ENCODE results near the gene LGALS14.
"Not testable (repeated sequence)": the region's sequence is repeated elsewhere in the genome, so short reads cannot be mapped to it uniquely, and the experiment has no call there.

The LGALS14 gene, protein sequence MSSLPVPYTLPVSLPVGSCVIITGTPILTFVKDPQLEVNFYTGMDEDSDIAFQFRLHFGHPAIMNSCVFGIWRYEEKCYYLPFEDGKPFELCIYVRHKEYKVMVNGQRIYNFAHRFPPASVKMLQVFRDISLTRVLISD

DNA sequence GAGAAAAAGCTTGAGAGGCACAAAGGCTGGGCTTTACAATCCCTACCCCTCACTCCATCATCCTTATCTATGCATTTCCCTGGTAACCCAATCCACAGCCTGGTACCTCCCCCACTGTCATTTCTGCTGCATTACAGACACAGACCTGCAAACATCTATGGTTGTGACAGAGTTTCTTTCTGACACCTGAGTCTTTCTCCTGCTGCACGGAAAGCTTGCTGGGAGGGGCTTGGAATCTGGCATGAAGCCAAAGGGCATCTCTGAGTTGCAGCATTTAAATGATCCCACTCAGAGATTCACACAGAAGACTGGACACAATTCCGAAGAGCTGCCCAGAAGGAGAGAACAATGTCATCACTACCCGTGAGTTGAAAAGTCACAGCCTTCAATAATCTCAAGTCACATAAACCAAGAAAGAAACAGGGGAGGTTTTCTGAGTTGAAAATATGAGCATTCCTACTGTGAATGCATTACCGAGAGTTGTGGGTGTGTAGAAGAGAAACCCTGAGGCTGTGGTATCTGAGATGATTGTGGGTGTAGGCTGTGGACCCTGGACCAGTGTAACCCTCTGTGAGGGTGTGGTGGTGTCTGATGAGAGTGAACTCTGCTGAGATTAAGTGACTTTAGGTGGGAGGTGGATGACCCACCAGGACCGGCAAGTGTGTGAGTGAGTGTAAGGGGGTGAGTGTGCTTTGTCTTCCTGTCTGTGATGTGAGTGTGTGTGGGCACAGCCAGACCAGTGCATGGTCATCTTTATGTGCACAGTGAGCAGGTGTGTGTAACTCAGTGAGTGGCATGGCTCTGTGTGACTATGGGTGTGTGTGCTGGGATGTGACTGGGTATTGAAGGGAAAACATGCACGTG is at the start of gene LGALS14:
TSS of gene LGALS14 (plus strand) at position 301 of the 864 bp plus-strand sequence. CDS start at position 349, 48 bp downstream.
- no peak for DNase-seq

DNA sequence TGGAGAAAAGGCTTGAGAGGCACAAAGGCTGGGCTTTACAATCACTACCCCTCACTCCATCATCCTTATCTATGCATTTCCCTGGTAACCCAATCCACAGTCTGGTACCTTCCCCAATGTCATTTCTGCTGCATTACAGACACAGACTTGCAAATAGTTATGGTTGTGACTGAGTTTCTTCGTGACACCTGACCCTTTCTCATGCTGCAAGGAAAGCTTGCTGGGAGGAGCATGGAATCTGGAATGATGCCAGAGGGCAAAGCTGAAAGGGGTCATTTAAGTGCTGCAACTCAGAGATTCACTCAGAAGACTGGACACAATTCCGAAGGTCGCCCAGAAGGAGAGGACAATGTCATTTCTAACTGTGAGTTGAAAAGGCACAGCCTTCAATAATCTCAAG is 48.7 kb upstream of the LGALS14 start, which contains the start of gene LGALS16:
TSS of gene LGALS16 (plus strand) at position 301 of the 400 bp plus-strand sequence. CDS start at position 350, 49 bp downstream.
- DNase-seq, result no peak

DNA sequence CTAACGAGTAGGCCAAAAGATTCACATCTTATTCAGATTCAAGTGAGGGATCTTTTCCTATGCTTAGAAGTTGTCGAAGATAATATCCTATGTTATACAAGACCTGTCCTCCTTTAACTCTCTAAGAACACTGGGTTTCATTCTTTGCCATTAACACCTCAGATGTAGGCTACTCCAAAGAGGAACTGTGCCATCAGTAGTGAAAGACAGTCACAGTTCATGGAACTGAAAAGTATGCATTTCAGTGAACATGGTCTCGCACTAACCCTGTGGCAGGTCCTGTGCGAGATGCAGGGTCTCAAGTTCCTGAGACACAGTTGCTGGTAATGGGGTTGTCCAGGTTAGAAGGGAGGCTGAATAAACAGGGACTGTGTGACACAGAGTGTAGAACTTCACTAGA is 44.5 kb upstream of the LGALS14 start:
- no peak for DNase-seq

DNA sequence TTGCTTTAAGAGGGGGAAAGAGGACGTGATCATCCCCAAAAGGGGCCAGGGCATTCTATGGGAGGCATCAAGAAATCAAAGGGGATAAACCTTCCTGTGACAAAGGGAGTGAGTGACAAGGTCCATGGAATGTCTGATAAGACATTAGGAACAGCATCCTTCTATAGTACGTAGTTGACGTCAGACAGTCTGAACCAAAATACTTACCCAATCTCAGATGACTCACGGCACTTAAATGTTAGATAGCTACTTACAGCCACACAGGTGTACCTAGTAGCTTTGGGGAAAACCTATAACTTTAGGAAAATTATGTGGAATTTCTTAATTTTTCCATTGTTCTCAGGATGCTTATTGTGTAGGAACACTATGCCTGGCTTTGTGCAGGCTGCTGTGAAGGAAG is 43.6 kb upstream of the LGALS14 start:
- DNase-seq, result no peak

DNA sequence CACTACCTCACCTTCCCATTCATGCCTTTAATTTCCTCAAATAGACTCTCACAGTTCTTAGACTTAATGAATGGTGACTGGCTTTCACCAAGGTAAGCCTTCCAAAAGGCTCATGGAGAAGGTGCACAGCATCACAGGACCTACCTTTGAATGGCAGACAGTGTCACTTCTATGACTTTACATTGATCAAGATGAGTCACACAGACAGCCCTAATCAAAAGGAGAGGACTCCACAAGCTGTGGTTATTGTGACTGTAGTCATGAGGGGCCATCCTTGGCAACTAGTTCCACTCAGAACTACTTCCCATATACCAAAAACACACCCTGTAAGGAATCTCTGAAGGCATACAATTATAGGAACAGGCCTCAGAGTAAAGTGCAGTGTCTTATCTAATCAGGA is 42.7 kb upstream of the LGALS14 start:
- no peak for DNase-seq

DNA sequence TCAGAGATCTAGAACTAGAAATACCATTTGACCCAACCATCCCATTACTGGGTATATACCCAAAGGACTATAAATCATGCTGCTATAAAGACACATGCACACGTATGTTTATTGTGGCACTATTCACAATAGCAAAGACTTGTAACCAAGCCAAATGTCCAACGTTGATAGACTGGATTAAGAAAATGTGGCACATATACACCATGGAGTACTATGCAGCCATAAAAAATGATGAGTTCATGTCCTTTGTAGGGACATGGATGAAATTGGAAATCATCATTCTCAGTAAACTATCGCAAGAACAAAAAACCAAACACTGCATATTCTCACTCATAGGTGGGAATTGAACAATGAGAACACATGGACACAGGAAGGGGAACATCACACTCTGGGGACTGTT is 34.4 kb upstream of the LGALS14 start:
- DNase-seq, result not testable (repeated sequence)

DNA sequence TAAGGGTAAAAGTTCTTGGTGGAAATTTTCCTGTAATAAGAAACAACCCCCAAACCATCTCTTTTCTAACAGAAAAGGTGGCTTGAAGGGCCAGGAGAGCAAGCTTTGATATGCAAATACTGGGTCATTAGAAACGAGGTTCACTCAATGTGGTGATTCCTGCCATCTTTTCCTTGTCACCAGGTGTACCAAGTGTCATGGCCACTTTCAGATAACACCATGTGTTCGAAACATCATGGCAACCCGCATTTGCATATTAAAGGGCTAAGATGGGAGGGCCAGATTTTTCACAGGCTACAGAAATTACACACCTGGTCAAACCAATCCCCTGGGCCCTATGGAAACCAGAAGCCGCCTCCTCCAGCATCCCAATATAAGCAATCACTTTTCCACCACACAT is 33.3 kb upstream of the LGALS14 start:
- no peak for DNase-seq

DNA sequence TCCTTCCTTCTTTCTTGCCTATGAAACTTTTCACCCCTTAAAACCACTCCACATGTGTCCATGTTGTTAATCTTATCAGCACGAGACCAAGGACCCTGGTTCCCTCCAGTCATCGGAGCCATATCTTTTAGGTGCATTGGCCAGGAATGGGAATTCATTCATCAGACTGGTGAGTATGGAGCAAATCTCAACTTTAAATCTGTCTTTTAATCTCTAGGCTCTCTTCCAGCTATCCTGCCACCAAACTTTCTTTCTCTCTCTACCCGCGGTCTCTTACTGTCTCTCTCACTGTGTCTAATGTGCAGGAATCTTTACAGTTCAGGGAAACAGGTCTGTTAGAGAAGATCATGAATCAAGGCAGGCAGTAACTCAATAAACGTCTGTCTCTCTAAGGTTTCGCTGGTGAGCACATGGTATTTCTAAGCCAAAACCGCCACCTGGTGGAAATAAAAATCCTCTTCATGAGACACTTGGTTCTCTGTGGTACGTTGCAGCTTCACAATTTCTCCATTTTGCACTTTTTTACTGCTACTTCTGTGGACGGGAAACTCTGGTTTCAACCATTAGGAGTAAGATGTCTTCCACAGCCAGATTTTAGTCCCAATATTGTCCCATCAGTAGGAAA is 32.4 kb upstream of the LGALS14 start:
- DNase-seq, result no peak

DNA sequence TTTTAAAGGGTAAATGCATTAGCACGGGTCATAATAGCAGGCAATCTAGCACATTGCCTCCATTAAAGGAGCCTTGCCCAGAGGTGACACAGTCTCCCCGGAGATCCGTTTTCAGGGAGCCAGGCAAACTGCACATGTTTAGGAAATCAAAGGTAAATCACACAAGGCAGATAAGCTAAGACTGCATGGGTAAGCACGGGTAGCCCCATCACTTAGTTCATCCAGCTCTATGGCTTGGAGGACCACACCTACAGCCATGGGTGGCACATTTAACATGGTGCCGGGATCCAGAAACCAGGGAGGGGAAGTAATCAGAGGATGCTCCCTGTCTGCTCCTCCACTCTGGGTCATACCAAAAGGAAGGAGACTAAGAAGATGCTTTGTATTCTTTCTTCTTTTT is 31.8 kb upstream of the LGALS14 start:
- DNase-seq, result no peak

DNA sequence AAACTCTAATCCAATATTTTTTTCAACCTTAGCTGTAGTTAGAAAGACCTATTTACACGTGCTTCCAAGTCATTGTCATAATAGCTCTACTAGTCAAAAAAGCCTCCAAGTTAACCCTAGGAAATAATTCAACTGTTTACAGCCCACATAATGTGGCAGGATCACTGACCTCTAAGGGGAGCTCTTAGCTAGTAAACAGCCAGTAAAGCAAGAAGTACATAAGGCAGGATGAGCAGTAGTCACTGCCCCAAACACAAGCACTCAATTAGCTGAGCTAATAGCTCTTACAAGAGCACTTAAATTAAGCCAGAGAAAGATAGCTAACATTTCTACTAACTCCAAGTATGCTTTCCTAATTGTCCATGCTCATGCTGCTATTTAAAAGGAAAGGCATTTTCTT is 30.4 kb upstream of the LGALS14 start:
- not testable (repeated sequence) for DNase-seq

DNA sequence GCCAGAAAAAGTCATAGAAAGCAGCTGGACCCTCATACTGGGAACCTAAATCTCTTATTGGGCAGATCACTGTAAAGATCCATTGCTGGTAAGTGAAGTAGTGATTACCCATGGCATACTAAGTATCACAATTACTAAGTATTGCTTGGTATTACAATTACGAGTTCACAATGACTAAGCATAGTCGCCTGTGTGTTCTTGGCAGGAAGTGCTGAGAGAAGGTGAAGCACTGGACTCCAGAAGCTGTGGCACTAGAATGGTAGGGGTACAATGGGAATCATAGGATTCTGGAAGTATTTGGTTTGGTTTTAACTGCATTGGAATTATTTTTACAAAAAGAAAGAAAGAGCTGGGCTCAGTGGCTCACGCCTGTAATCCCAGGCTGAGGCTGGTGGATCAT is 28.3 kb upstream of the LGALS14 start:
- no peak for DNase-seq

DNA sequence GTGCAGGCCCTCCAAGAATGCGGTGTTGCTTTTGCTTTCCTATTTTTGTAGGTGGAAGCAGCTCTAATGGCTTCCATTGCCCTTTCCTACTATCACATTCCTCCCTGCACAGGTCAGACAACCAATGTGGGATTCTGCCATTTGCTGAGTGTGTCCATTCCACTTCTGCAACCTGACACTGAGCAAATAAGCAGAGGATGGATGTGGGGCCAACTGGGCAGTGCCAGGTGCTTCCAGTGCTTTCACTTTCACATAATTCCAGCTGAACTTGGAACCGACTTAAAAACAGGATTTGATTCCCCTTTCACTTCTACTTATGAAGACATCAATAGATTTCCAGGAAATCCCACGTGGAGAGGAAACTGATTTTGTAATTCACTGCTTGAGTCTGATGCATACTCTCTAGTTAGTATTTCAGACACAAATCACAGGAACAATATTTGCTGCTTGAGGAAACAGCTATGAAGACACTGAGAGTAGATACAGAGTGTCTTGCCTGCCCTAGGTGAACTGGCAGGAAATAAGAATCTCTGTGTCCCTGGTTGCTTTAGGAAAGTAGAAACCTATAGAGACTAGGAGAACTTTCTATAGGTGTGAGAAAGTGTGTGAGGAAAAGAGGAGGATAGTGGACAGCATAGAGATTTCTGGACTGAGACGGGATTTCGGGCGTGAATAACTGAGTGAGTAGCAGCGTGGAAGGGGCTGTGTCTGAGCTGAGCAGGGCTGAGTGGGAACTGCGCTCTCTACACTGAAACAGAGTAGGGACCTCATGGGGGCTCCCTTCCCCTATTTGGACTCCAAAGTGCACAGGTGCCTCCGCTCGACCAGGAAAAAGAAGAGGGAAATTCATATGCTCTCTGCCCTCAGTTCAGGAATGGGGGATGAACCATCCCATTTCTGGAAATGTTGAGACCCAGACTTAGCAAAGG is 26.1 kb upstream of the LGALS14 start:
- peak; percentile 18 for DNase-seq

DNA sequence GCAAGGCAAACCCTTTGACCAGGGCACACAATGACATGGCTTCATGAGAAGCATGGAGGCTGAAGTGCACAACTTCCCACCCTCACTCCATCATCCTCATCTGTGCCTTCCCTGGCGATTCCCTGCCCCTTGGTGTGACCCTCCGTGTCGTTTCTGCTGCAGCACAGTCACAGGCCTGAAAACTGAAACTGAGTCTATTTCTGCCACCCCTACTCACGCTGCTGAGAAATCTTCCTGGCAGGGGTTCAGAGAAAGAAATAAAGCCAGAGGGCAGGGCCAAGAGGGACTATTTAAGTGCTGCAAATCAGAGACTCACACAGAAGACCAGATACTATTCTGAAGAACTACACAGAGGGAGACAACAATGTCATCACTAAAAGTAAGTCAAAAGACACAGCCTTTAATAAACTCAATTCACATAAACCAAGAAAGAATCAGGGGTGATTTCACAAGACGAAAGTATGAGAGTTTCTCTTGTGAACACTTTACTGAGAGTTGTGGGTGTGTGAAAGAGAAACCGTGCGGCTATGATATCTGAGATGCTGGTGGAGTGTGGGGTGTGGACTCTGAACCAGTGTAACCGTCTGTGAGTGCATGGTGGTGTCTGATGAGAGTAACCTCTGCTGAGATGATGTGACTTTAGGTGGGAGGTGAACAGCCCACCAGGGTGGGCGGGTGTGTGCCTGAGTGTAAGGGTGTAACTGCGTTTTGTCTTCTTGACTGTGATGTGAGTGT is 25.1 kb upstream of the LGALS14 start:
- DNase-seq, result no peak

DNA sequence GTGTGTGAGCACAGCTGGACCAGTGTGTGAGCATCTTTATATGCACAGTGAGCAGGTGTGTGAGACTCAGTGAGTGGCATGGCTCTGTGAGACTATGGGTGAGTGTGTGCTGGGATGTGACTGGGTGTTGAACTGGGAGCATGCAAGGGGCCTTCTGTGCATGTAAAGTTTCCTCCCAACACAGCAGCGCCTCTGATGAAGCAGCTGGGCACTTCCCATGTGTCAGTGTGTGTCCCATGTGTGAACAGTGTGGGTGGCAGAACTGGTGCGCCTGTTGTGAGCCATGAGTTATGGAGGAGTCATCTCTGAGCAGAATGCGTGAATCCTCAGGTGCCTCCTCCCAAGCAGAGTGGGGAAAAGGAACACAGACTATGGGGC is 24.5 kb upstream of the LGALS14 start:
- no peak for DNase-seq

DNA sequence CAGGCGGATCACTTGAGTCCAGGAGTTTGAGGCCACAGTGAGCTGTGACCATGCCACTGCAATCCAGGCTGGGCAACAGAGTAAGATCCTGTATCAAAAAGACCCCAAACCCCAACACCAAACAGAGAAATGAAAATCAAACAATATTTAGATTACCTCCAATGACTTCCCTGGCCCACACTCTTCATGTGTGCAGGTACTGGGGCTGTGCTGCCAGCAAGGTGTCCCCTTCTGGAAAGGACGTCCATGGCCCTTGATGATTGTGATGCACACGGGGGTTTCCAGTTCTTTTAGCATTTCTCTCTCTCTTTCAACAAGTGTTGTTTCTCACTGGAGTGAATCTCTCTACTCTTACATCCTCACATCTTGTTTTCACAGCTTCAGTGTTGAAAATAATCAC is 23.7 kb upstream of the LGALS14 start:
- DNase-seq, result no peak

DNA sequence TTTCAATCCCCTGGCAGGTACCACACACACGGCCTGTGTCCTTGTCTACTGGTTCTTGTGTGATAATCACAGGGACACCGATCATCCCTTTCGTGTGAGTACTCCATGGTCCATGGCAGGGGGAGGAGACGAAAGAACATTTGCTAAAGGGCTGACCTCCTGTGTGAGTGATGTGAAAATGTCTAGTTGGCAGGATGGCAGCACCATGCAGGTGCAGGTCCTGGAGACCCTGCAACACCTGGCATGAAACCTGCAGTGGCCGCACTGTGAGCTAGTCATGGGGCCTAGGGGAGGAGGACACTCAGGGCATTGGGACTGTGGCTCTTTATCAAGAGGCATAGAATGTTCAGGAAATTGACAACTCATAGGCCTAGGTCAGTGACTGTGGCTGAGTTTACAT is 22.9 kb upstream of the LGALS14 start:
- DNase-seq, result no peak

DNA sequence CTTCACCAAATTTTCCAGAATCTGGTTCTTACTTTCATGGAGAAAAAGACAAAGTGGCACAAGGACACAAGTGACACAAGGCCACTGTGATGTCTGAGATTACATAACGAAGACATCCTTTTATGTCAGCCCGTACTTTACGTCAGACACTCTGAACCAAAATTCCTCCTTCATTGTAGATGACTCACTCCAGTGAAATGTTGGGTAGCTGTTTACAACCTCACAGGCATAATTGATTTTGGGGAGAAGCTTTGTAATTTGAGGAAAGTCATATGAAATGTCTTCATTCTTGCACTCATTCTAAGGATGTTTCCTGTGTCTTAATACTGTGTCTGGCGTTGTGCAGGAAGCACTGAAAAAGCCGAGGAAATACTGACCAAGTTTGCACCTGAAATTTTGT is 20.0 kb upstream of the LGALS14 start:
- DNase-seq, result no peak

DNA sequence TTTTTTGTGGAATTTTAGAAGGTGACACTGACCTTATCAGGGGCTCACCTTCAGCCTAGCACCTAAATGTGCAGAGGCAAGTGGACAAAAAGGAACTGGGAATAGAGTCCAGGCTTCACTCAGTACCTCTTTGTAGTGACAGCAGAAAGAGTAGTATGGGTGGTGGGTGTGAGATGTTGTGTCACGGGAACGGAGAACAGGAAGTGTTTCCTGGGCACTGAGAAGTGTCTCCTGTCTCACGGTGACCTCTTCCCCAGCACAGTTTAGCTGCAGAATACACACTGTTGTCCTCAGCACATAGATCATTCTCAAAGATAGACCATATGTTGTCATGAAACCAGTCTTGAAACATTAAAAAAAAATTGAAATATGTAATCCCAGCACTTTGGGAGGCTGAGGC is 17.5 kb upstream of the LGALS14 start:
- no peak for DNase-seq

DNA sequence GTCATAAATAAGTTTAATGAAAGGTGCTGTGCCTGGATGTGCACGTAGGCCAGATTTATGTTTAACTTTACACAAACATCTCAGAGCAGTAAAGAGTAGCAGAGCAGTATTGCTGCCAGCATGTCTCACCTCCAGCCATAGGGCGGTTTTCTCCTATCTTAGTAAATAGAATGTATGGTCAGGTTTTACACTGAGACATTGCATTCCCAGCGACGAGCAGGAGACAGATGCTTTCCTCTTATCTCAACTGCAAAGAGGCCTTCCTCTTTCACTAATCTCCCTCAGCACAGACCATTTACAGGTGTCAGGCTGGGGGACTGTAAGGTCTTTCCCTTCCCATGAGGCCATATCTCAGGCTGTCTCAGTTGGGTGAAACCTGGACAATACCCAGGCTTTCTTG is 15.6 kb upstream of the LGALS14 start:
- DNase-seq, result not testable (repeated sequence)

DNA sequence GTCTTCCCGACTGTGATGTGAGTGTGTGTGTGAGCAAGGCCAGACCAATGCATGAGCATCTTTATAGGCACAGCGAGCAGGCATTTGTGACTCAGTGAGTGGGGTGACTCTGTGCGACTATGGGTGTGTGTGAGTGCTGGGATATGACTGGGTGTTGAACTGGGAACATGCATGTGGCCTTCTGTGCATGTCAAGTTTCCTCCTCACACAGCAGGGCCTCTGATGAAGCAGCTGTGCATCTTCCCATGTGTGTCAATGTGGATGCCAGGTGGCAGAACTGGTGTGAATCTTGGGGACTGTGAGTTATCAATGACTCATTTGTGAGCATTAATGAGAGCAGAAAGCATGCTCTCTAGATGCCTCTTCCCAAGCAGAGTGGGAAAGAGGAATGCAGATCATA is 12.1 kb upstream of the LGALS14 start:
- DNase-seq, result no peak

DNA sequence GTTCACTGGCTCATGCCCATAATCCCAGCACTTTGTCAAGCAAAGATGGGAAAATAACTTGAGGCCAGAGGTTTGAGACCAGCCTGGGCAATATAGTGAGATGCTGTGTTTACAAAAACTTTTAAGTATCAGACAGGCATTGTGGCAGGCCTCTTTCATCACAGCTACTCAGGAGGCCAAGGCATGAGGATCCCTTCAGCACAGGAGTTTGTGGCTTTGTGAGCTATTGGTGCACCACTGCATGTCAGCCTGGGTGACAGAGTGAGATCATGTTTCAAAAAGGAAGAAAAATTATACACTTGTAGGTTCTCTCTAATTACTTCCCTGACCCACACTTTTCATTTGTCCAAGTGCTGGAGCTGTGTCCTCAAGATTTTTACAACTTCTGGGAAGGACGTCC is 11.5 kb upstream of the LGALS14 start:
- DNase-seq, result no peak

DNA sequence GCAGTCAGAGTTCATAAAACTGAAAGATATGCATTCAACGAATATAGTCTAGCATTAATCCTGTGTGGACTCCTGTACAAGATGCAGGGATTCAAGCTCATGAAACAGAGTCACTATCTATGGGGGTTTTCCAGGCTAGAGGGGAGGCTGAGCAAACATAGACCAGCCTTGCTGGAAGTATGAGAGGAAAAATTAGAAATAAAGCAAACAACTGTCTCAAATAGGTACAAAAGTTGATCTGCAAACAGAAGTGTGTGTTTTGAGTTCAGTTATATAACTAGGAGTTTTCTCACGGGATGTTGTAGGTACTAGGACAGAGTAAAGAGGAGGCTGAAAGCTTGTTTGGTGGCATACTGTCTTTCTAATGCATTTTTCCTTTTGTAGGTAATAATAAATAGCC is 8.5 kb upstream of the LGALS14 start:
- no peak for DNase-seq
